ENCODE data around the gene C9orf85.

The C9orf85 gene

GRCh38 chr9:71879644-71880174 is 31.7 kb upstream of the C9orf85 start:
- no peak for TF ChIP-seq CTCF (IDR thresholded peaks at IDR 0.05; ENCODE audit: low read depth, low read length)
- no peak overlapping the region for H3K4me3 ChIP-seq (ENCODE audit: low read depth, low read length)

DNA sequence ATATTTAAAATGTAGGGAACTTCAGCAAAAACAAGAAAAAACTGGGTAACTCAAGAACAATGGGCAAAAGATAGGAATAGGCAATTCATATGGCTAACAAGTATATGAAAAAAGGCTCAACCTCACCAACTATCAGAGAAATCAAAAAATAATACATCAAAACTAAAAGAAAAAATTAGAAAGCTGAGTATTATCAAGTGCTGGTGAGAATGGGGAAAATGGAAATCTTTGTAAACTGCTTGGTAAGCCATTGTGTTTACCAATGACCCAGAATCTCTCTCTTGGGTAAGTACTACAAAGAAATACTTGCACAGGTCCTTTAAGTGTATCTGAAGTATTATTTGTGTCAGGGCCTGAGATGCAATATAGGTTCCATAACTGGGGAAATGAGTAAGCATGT is 27.4 kb upstream of the C9orf85 start:
- H3K4me3 ChIP-seq (ENCODE audit: low read depth, low read length), result no peak overlapping the region
- TF ChIP-seq CTCF (IDR thresholded peaks at IDR 0.05; ENCODE audit: low read depth, low read length), result no peak

GRCh38 chr9:71885467-71885866 is 26.0 kb upstream of the C9orf85 start:
- H3K4me3 ChIP-seq (ENCODE audit: low read depth, low read length), result no peak overlapping the region

GRCh38 chr9:71886015-71886414 is 25.4 kb upstream of the C9orf85 start:
- H3K4me3 ChIP-seq (ENCODE audit: low read depth, low read length), result no peak overlapping the region
- TF ChIP-seq CTCF (IDR thresholded peaks at IDR 0.05; ENCODE audit: low read depth, low read length), result no peak

More at GRCh38 chr9:71885467-71885866, 26.0 kb upstream of the C9orf85 start:
- TF ChIP-seq CTCF (IDR thresholded peaks at IDR 0.05; ENCODE audit: low read depth, low read length), result no peak

DNA sequence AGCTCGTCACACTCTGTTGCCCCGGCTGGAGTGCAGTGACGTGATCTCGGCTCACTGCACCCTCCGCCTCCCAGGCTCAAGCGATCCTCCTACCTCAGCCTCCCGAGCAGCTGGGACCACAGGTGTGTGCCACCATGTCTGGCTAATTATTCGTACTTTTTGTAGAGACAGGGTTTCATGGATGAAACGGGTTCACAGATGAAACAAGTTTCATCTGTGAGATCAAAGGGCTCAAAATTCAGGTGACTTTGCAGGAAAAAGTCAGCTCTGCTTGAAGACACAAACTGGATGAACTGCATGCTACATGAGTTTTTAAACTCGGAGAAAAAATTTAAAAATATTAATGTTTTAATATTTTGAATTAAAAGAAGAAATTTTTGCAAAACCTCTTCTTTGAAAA is 24.9 kb upstream of the C9orf85 start:
- TF ChIP-seq CTCF (IDR thresholded peaks at IDR 0.05; ENCODE audit: low read depth, low read length), result no peak
- H3K4me3 ChIP-seq (ENCODE audit: low read depth, low read length), result no peak overlapping the region

GRCh38 chr9:71887362-71887761 is 24.1 kb upstream of the C9orf85 start:
- no peak for TF ChIP-seq CTCF (IDR thresholded peaks at IDR 0.05; ENCODE audit: low read depth, low read length)
- H3K4me3 ChIP-seq (ENCODE audit: low read depth, low read length), result no peak overlapping the region

- TF ChIP-seq CTCF (IDR thresholded peaks at IDR 0.05; ENCODE audit: low read depth, low read length), result no peak
- no peak overlapping the region for H3K4me3 ChIP-seq (ENCODE audit: low read depth, low read length)
These were observed 21.3 kb upstream of the C9orf85 start for GRCh38 chr9:71890042-71890679.

All from WI38 (cell line).